Stimulated activated CD4-positive, alpha-beta T cell treated with anti-CD3 and anti-CD28 coated beads, Interleukin-1b, Interleukin-23, amount 100 ng/mL, for 48 hours (primary cell): ENCODE data around the gene MYT1.

ENCODE experiments used
- DNase-seq: peaks from one replicate; pipeline ENCODE4 v3.0.0-alpha.2; 2020

MYT1 gene

GRCh38 chr20:64253443-64253842 lies 89.2 kb downstream of the MYT1 start:
- DNase-seq, result no peak

GRCh38 chr20:64254156-64254555 lies 89.9 kb downstream of the MYT1 start:
- DNase-seq, result no peak

GRCh38 chr20:64254571-64255360 lies 90.5 kb downstream of the MYT1 start:
- DNase-seq, result no peak

- DNase-seq, result peak; percentile 87
Observed at GRCh38 chr20:64255361-64256281, 91.4 kb downstream of the MYT1 start, which contains the start of gene PCMTD2. Gene PCMTD2 (plus strand): TSS chr20:64255748. CDS start chr20:64259966, 4,218 bp downstream.

- DNase-seq, result no peak
Observed at GRCh38 chr20:64256282-64256935, 92.2 kb downstream of the MYT1 start.

- DNase-seq, result no peak
Observed at GRCh38 chr20:64257107-64257757, 93.0 kb downstream of the MYT1 start.

- no peak for DNase-seq
Observed at GRCh38 chr20:64258071-64258823, 94.0 kb downstream of the MYT1 start.

GRCh38 chr20:64260239-64260638 lies 96.0 kb downstream of the MYT1 start:
- DNase-seq, result no peak

- no peak for DNase-seq
Observed at GRCh38 chr20:64261138-64261537, 96.9 kb downstream of the MYT1 start.

GRCh38 chr20:64264091-64264490 lies 99.8 kb downstream of the MYT1 start:
- no peak for DNase-seq

- DNase-seq, result no peak
Observed at GRCh38 chr20:64265201-64265600, 100.9 kb downstream of the MYT1 start.

GRCh38 chr20:64266988-64267387 lies 102.7 kb downstream of the MYT1 start:
- no peak for DNase-seq

GRCh38 chr20:64268174-64268573 lies 103.9 kb downstream of the MYT1 start:
- DNase-seq, result no peak

- DNase-seq, result no peak
Observed at GRCh38 chr20:64269604-64270411, 105.6 kb downstream of the MYT1 start.

GRCh38 chr20:64271636-64272035 lies 107.4 kb downstream of the MYT1 start:
- no peak for DNase-seq

GRCh38 chr20:64273109-64273508 lies 108.9 kb downstream of the MYT1 start:
- DNase-seq, result no peak

- DNase-seq, result no peak
Observed at GRCh38 chr20:64276817-64277216, 112.6 kb downstream of the MYT1 start.

GRCh38 chr20:64277571-64278316 lies 113.5 kb downstream of the MYT1 start:
- DNase-seq, result no peak

- no peak for DNase-seq
Observed at GRCh38 chr20:64278317-64278681, 114.0 kb downstream of the MYT1 start.

GRCh38 chr20:64279826-64280459 lies 115.7 kb downstream of the MYT1 start:
- DNase-seq, result no peak
